GM20000 (cell line): ENCODE results near the gene FAM53A.

ENCODE experiments used
- DNase-seq: peaks from one replicate; pipeline ENCODE4 v3.0.0; 2012; ENCODE audit warnings: low spot score
- TF ChIP-seq, protein P1 (sequence below): IDR thresholded peaks from 2 replicates; pipeline ENCODE4 v1.5.1; 2012; ENCODE audit warnings: mild to moderate bottlenecking, control low read depth; ENCODE audit errors: extremely low read depth, missing control alignments

FAM53A gene

DNA sequence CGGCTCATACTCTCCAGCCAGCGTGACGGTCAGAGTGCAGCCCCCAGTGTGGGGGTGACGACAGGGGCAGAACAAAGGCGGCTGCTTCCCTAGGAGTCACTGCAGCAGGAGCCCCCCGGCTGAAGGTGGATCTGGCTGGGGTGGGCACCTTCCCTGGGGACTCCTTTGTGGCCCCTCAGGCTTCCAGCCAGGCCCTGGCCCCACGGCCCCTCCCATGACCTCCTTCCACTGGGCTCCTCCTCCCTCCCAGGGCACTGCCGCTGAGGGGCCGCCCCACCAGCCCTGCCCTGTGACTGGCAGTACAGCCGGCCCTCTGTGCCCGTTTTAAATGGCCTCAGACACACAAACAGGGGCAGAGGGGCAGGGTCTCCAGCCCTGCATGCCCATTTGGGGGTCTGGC lies 61.9 kb downstream of the FAM53A start:
- no peak for DNase-seq
- TF ChIP-seq, protein P1, sequence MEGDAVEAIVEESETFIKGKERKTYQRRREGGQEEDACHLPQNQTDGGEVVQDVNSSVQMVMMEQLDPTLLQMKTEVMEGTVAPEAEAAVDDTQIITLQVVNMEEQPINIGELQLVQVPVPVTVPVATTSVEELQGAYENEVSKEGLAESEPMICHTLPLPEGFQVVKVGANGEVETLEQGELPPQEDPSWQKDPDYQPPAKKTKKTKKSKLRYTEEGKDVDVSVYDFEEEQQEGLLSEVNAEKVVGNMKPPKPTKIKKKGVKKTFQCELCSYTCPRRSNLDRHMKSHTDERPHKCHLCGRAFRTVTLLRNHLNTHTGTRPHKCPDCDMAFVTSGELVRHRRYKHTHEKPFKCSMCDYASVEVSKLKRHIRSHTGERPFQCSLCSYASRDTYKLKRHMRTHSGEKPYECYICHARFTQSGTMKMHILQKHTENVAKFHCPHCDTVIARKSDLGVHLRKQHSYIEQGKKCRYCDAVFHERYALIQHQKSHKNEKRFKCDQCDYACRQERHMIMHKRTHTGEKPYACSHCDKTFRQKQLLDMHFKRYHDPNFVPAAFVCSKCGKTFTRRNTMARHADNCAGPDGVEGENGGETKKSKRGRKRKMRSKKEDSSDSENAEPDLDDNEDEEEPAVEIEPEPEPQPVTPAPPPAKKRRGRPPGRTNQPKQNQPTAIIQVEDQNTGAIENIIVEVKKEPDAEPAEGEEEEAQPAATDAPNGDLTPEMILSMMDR: no peak

DNA sequence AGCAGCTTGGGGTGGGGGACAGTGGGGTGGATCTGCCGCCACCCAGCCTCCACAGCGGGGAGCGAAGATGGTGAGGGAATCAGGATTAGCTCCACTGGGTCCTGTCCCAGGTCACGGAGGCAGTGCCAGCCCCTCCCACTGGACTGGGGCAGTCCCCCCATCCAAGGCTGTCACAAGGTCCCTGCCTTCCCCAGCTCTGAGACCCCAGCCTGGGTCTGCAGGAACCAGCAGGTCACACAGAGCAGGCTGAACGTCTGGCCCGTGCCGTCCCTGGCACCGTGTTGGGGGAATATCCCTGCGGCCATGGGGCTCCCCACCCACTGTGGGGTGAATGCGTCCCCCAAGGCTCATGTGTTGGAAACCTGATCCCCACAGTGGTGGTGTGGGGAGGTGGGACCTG lies 62.6 kb downstream of the FAM53A start:
- no peak for DNase-seq
- TF ChIP-seq, protein P1: no peak

DNA sequence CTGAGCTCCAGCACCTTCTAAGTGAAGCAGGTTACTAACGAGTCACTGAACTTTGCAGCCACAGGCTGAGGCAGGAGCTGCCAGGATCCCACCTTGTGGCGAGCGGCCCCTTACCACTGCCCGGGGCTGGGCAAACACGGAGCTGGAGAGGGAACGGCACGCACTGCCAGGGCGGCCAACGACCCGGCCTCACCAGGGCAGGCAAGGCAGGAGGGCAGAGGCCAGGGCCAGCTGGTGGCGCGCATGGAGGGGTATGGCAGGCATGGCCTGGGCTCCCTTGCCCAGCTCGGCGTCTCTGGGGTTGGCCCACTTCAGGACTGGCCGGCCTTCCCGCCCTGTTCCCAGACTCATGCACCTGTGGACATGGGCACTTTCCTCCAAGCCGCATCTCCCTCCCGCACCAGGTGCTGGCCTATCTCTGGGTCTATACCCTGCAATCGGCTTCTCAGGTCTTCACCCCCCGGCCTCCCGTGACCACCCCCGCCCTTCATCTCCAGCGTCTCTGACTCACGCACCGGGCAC lies 64.9 kb downstream of the FAM53A start:
- no peak for DNase-seq

DNA sequence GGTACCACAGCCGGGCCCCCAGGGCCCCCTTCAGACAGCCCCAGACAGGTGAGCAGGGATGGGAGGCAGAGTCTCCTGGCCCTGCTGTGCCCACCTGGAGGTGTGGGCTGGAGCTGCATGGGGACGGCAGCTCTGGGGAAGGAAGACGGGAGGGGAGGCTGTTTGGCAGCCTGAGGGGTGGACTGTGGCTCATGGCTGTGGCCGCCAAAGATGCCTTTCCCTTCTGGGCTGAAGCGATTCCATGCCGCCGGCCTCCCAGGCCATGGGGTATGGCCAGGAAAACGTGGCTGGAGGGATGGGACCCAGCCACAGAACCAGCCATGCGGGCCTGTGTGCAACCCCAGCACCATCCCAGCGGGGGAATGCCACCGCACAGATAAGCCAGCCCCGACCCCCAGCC lies 65.7 kb downstream of the FAM53A start:
- TF ChIP-seq, protein P1: no peak
- DNase-seq: no peak

More for the DNA sequence above, 64.9 kb downstream of the FAM53A start:
- TF ChIP-seq, protein P1: no peak

DNA sequence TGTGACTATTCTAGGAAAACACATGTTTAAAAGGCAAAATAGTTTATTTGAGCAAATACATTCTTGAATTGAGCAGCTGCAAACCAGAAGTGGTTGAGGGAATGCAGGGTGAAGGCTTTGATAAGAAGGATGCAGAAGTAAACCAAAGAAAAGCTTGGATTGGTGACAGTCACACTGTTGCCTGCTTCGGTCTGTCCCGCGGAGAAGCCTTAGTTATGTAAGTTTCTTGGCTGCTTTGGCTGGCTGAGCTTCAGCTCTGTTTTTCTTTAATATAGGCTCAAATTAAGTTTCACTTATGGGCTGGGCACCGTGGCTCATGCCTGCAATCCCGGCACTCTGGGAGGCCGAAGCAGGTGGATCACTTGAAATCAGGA lies 67.6 kb downstream of the FAM53A start:
- DNase-seq: no peak
- TF ChIP-seq, protein P1: no peak

DNA sequence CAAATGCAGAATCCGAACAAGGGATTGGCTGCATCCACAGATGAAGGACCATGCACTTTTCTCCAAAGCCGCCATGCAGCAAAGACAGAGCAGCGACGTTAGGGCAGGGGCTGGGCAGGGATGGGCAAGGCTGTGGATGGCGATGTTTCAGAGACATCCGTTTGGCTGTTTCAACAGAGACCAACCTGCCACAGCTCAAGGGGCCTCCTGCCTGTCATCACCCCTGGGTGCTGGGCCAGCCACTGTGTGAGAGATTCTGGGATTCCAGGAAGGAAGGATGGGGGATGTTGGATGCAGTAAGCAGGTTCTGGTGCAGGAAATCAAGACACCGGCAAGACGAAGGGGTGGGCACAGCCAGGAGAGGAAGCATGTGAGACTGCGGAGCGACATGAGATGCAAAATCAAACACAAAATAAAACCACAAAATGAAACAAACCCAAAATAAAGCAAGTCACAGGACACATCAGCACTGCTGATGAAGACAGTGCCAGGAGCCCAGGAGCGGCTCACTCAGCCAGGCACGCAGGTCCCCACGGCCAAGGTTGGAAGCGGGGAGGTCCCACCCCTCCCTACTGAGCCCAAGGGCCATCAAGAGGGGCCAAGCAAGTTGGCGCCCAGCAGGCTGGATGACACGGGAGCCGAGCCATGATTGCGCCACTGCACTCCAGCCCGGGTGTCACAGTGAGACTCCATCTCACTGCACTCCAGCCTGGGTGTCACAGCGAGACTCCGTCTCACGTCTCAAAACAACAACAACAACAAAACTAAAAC lies 68.1 kb downstream of the FAM53A start:
- no peak for DNase-seq
- TF ChIP-seq, protein P1: no peak

DNA sequence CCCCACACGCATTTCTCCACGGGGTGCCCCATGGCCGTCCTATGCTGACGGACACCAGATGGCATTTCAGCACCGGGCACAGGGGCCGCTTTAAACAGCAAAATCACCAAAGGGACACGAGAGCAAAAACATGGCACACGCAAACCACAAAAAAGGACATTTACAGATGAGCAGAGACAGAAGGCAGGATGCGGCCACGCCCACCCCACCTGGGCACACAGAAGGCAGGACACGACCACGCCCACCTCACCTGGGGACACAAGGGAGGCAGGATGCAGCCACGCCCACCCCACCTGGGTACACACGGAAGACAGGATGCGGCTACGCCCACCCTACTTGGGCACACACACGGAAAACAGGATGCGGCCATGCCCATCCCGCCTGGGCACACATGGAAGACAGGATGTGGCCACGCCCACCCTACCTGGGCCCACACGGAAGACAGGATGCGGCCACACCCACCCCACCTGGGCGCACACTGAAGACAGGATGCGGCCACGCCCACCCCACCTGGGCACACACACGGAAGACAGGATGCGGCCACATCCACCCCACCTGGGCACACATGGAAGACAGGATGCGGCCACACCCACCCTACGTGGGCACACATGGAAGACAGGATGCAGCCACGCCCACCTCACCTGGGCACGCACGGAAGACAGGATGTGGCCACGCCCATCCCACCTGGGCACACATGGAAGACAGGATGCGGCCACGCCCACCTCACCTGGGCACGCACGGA lies 69.1 kb downstream of the FAM53A start:
- TF ChIP-seq, protein P1: no peak
- DNase-seq: no peak
